CMK (cell line): Measurements from ENCODE around the gene SMNDC1.
"Not testable (repeated sequence)": the region's sequence is repeated elsewhere in the genome, so short reads cannot be mapped to it uniquely, and the experiment has no call there.

Source experiments
- DNase-seq: peaks from one replicate; pipeline ENCODE4 v3.0.0-alpha.2; 2010; ENCODE audit warnings: low read depth

The SMNDC1 gene

GRCh38 chr10:110284262-110284661 lies 20.5 kb downstream of the SMNDC1 start:
- no peak for DNase-seq

- DNase-seq, result no peak
Observed at GRCh38 chr10:110279407-110279986, 25.2 kb downstream of the SMNDC1 start.

GRCh38 chr10:110278562-110279406 lies 25.9 kb downstream of the SMNDC1 start:
- DNase-seq, result no peak

GRCh38 chr10:110277591-110277990 lies 27.1 kb downstream of the SMNDC1 start:
- no peak for DNase-seq

GRCh38 chr10:110276603-110277002 lies 28.1 kb downstream of the SMNDC1 start:
- no peak for DNase-seq

- no peak for DNase-seq
Observed at GRCh38 chr10:110275128-110275729, 29.5 kb downstream of the SMNDC1 start.

GRCh38 chr10:110274647-110275046 lies 30.1 kb downstream of the SMNDC1 start:
- DNase-seq, result no peak

GRCh38 chr10:110274072-110274627 lies 30.6 kb downstream of the SMNDC1 start:
- no peak for DNase-seq

GRCh38 chr10:110273474-110273873 lies 31.2 kb downstream of the SMNDC1 start:
- no peak for DNase-seq

- DNase-seq, result not testable (repeated sequence)
Observed at GRCh38 chr10:110272995-110273394, 31.7 kb downstream of the SMNDC1 start.

- no peak for DNase-seq
Observed at GRCh38 chr10:110269374-110270318, 35.1 kb downstream of the SMNDC1 start.

- DNase-seq, result no peak
Observed at GRCh38 chr10:110268971-110269370, 35.7 kb downstream of the SMNDC1 start.

GRCh38 chr10:110268442-110268841 lies 36.3 kb downstream of the SMNDC1 start:
- DNase-seq, result no peak

- no peak for DNase-seq
Observed at GRCh38 chr10:110267276-110267675, 37.4 kb downstream of the SMNDC1 start.

- DNase-seq, result no peak
Observed at GRCh38 chr10:110265573-110266193, 39.0 kb downstream of the SMNDC1 start.

- DNase-seq, result no peak
Observed at GRCh38 chr10:110263164-110263563, 41.6 kb downstream of the SMNDC1 start.

- no peak for DNase-seq
Observed at GRCh38 chr10:110260746-110261477, 43.8 kb downstream of the SMNDC1 start.

- DNase-seq, result no peak
Observed at GRCh38 chr10:110259317-110259716, 45.4 kb downstream of the SMNDC1 start.

GRCh38 chr10:110258542-110258941 lies 46.2 kb downstream of the SMNDC1 start:
- no peak for DNase-seq

GRCh38 chr10:110254467-110254866 lies 50.3 kb downstream of the SMNDC1 start:
- DNase-seq, result no peak

- no peak for DNase-seq
Observed at GRCh38 chr10:110252151-110252550, 52.6 kb downstream of the SMNDC1 start.
